Loucy (cell line): ENCODE results near the gene SRBD1.

ENCODE experiments used
- EZH2phosphoT487 ChIP-seq: fragments of 200-600 bp; IDR thresholded peaks from 2 replicates; pipeline ENCODE4 v1.6.1; 2018; ENCODE audit warnings: antibody characterized with exemption, mild to moderate bottlenecking, moderate library complexity, borderline replicate concordance
- TF ChIP-seq, protein P1 (sequence below): fragments of 200-600 bp; sonication (generic); conservative IDR thresholded peaks from 2 replicates; pipeline ENCODE4 v1.5.1; 2014; ENCODE audit warnings: mild to moderate bottlenecking, antibody characterized with exemption, low read length

DNA sequence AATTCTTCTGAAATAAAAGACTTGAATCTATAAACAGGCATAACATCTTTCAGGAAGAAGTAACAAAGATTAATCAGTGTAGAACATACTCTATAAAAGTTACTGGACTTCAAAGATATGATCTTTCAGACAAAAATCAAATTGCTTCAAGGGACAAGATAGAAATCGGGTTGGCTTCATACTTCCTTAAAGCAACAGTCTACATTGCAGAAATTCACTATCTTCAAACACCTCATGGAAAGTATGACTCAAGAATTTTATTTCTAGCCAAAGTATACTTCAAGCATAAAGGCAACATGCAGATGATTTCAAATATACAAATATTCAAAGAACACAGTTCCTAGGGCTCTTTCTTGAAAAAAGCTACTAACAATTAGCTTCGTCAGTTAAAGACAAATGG lies 240.7 kb downstream of the SRBD1 start:
- TF ChIP-seq, protein P1, sequence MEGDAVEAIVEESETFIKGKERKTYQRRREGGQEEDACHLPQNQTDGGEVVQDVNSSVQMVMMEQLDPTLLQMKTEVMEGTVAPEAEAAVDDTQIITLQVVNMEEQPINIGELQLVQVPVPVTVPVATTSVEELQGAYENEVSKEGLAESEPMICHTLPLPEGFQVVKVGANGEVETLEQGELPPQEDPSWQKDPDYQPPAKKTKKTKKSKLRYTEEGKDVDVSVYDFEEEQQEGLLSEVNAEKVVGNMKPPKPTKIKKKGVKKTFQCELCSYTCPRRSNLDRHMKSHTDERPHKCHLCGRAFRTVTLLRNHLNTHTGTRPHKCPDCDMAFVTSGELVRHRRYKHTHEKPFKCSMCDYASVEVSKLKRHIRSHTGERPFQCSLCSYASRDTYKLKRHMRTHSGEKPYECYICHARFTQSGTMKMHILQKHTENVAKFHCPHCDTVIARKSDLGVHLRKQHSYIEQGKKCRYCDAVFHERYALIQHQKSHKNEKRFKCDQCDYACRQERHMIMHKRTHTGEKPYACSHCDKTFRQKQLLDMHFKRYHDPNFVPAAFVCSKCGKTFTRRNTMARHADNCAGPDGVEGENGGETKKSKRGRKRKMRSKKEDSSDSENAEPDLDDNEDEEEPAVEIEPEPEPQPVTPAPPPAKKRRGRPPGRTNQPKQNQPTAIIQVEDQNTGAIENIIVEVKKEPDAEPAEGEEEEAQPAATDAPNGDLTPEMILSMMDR, result no peak
- TF ChIP-seq EZH2phosphoT487, result no peak
